ENCODE results near the gene MRM2.

The MRM2 gene

DNA sequence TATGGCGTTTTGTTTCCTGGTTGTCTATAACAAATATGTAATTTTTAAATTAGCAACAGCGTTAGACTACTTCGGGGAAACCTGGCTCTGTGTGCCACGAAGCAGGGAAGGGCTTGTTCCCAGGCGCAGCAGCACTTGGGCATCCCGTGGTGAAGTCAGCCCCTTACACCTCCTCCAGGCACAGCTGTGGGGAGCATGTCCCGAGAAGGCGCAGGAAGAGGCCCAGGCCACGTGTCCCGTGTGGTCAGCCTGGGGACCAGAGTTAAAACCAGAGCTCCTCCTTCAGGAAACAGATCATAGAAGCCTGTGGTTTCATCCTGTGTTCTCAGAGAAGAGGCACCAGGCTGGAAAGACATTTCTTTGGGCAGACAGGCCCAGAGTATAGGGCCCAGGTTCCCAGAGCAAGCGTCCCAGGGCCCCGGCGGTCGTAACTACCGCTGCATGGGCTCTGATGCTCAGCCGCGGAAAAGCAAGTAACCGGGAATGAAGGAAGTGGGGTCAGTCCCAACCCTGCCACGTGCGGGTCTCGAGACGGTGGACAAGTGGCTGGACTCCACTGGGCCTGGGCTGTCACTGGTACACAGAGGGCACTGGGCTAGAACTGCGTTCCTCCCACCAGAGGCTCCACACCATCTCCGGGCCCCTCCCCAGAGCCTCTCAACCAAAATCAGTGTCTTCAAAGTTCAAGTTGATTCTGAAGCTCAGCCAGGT lies 7.1 kb upstream of the MRM2 start:
- no peak for DNase-seq (ENCODE audit: low read depth in 1 of 2, low spot score in 1 of 2)

DNA sequence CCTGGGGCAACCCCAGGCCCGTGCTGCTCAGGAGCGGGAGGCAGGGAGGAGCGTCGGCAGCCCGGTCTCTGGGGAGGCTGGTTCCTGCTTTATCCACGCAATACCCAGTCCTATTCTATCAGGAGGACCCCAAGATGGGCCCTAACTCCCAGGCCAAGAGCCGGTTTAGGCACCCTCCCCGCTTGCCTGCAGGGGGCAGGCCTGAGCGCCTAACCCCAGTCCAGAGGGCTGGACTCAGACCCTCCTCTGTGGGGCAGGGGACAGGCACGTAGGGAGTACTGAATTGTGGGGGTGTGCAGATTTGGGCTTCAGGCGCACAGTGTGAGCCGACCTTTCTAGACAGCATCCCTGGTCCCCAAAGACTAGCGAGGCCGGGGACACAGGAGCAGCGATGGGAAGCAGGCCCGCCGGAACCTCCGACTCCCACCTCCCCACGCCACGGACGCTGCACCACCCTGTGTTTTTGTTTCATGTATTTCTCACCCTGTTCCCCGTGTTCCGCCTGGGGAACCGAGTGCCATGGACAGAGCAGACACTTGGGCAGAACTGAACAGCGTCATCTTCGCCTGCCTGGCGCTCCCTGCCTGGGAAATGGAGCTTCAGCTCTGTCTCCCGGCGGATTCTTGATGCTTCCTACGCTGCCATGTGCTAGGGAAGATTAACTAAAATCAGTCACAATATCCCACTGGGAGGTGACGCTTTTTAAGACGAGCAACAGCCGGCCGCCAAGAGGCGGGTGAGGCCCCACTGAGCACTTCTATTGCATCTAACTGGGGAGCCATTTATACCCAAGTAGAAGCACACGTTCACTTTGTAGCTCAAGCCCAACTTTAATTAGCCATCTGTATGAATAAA lies 5.4 kb upstream of the MRM2 start:
- DNase-seq (ENCODE audit: low read depth in 1 of 2, low spot score in 1 of 2), result peak in 1 of 2 donors; percentile 11

DNA sequence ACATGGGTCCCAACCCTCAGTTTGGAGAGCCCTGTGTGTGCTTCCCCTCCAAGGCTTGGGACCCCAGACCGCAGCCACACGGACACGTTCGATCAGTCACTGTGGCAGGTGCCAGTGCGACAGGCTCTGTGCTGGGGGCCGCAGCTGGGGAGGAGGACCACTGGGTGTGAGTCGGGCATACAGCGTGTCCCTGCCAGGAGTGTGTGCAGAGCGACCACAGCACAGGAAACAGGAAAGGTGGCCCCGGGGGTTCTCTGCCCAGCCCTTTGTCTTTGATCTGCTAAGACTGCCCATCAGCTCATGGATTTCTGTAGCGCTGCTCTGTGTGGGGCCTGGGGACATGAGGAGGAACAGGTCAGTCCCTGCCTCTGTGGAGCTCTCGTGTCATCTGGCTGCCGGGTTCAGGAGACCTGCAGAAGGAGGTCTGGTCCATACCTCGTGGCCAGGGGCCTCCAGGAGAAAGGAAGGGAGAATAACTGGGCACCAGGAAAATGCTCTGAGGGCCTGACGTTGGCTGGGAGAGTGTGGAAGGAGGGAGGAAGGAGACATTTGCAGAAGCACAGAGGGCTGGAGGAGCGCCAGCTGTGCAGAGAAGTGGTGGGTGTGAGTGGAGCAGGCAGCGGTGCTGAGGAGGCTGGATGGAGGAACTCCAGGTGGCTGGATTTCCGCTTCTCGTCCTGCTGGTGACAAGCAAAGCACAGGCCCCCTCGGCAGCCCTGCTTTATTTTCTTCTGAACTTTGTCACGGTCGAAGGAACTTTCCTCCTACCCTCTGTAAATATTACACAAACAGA lies 4.1 kb upstream of the MRM2 start:
- no peak for DNase-seq (ENCODE audit: low read depth in 1 of 2, low spot score in 1 of 2)

DNA sequence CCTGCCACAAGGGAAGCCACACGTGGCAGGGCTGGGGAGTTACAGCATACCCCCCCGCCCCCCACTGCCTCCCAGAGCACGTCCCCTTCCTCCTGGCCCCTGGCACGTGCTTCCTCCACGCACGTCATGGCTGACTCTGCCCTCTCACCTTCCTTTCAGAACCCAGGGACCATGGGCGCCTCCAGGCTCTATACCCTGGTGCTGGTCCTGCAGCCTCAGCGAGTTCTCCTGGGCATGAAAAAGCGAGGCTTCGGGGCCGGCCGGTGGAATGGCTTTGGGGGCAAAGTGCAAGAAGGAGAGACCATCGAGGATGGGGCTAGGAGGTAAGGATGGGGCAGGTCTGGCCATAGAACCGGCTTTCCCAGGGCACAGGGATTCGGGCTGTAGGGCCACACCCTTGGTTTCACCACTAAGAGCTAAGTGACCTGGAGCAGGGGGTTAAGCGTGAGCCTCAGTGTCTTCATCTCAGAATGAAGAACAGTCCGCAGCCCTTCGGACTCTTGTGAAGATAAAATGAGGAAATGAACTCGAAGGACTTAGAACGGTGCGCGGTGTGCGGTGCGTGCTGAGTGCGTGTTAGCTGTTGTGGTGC lies 2.5 kb upstream of the MRM2 start:
- DNase-seq (ENCODE audit: low read depth in 1 of 2, low spot score in 1 of 2), result no peak

DNA sequence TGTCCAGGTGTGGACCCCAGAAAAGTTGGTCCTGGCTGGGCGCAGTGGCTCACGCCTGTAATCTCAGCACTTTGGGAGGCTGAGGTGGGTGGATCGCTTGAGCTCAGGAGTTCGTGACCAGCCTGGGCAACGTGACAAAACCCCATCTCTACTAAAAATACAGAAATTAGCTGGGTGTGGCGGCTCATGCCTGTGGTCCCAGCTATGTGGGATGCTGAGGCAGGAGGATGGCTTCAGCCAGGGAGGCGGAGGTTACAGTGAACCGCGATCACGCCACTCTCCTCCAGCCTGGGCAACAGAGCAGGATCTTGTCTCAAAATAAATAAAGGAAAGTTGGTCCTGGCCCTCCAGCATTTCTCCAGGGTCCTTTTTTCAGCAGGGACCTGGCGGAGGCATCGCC lies 1.5 kb upstream of the MRM2 start:
- DNase-seq (ENCODE audit: low read depth in 1 of 2, low spot score in 1 of 2), result no peak

DNA sequence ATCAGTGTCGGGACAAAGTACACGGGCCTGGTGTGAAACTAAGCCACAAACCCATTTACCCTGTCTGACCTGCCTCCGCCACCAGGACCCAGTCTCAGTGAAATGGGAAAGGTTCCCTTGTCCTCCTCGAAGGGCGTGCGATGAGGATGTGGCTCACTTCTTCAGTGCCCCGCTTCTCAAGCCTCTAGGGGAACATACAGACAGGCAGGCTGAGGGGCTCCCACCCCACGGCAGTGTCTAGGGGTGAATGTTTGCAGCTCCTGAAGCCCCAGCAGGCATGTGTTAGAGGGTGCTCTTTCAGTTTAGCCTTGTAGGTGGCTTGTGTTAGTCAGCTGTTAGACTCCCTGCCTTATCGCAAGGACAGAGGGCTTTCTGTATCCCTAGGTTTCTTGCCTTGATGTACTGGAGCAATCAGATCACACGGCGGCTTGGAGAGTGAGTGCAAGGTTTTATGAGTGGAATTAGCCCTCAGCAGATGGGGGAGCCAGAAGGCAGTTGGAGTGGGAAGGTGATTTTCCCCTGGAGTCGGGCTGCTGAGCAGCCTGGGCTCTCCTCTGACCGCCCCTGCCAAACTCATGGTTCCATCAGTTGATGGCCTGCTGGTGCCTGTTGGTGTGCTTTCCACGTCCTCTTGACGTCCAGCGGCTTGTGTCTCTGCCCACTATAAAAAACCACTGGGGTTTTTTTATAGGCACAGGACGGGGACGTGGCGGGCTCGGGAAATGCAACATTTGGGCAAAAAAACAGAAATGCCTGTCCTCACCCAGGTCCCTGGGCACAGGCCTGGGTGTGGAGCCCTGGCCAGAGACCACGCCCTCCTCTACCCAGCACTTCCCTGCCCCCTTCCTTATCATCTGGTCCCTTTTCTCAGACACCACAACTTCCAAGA lies 780 bp upstream of the MRM2 start:
- no peak for DNase-seq (ENCODE audit: low read depth in 1 of 2, low spot score in 1 of 2)

DNA sequence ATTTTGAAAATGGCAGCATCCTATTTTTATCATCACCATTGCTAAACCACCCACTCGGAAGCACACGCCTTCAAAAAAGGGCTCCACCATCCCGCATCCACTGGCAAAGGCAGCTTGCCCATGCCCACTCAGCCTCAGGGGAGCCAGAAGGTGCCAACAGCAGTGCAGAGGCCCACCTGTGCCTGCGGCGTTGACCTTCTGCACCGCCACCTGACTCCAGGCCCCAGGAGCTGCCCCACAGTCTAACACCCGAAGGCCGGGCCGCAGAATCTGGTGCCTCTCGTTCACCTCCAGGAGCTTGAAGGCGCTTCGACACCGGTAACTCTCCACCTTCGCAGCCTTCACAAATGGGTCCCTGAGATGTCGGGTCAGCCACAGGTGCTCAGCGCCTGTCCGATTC lies 2.8 kb downstream of the MRM2 start:
- DNase-seq (ENCODE audit: low read depth in 1 of 2, low spot score in 1 of 2), result no peak

DNA sequence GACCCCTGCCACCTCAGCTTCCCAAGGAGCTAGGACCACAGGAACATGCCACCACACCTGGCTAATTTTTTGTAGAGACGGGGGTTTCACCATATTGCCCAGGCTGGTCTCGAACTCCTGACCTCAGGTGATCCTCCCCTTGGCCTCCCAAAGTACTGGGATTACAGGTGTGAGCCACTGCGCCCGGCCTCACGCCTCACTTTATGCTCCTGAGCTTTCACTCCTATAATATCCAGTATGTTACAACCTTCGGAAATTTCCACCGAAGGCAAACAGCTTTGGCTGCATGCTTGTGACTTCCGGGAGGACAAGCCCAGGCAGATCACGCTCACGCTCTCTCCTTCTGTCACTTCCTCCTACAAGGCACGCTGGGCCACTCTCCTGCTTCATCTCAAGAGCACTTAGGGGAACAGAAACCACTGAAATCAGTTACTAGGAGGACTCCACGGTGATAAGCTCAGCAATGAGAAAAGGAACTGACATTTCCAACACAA lies 4.8 kb downstream of the MRM2 start:
- DNase-seq (ENCODE audit: low read depth in 1 of 2, low spot score in 1 of 2), result no peak

DNA sequence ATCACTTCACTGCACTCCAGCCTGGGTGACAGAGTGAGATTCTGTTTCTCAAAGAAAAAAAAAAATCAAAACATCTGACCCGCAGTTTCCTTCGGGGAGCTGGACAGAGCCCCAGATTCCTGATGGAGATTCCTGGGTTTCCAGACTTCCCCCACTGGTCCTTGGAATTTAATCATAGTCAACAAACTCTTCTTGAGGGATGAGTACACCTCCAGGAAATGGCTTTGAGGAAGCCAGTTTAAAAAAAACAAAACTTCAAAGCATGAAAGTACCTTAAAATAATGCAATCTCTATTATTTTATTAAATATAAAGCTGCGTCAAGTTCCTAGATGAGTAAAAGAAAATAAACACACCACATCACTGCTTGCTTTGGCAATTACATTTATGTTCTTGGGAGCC lies 8.1 kb downstream of the MRM2 start:
- no peak for DNase-seq (ENCODE audit: low read depth in 1 of 2, low spot score in 1 of 2)

DNA sequence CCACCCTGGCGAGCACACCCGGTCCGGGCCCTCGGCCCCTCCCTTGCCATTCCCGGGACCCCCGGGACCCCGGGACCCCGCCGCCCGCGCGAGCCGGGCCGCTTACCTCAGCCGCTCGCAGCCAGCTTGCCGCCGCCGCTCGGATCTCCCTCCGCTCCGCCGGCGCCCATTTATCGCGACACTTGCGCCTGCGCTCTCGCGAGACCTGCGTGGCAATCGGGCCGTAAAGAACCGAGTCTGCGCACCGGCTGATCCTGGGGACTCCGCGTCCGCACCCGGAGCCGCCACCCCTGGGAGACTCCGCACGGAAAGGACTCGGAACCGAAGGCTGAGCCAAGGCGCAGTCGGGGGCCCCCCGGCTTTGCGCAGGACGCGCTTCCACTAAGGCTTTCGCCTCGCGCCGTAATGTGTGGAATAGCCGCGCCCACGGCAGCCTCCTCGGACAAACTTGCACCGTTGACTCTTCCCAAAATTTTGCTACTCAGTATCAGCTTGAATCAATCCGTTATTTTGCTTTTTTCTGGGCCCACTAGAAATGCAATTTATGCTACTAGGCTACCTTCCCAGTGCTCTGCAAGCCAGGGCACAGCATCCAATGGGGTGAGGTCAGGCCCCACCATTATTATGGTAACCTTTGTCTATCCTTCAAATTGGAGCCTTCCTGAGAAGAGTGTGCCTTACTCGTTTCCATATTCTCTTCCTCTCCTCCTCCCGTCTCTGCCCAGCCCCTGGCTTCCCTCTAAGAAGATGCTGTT lies 9.1 kb downstream of the MRM2 start, which contains the start of gene MAD1L1:
TSS of gene MAD1L1 (minus strand) at position 180 of the 755 bp plus-strand sequence. CDS start 2,812 bp downstream, outside the sequence.
- DNase-seq (ENCODE audit: low read depth in 1 of 2, low spot score in 1 of 2), result peak; percentile 75 to 76

DNA sequence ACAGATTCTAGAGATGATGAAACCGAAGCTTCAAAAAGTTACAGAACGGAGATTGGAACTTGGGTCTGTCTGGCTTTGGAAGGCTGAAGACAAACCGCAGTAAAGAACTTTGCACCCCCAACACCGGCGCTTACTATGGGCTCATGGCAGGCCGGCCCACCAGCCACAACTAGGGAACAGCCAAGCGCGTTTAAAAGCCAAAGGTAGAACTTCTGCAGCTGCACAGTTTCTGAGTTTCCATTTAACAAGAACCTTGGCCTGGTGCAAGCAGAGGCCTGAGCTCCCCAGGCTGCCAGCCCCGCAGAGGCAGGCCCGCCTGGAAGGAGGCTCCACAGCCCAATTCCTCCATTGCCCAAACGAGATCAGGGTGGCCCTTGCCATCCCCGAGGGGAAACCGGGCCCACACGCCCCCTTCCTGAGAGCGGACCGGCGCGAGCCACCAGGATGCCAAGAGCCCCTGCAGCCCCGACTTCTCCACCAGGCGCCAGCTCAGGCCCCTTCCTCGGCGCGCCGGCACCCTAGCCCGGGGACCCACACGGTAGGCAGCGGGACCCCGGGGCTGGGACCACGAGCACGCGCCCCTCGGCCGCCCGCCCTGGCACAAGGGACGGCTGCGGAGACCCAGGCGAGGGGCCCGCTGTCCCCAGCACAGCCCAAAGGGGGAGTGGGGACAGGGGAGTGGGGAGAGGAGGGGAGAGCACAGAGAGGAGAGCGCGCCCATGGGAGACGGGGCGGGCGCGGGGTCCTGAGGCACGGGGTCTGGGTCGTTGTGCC lies 9.8 kb downstream of the MRM2 start:
- DNase-seq (ENCODE audit: low read depth in 1 of 2, low spot score in 1 of 2), result no peak

DNA sequence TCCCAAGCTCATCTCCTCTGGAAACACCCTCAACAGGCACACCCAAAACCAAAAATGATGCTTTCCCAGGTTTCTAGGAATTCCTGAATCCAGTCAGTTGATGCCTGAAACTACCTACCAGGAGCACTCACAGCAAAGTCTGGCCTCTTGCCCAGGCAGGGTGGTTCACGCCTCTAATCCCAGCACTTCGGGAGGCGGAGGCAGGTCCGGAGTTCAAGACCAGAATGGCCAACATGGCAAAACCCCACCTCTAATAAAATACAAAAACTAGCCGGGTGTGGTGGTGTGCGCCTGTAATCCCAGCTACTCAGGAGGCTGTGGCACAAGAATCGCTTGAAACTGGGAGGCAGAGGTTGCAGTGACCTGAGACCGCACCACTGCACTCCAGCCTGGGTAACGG lies 11.1 kb downstream of the MRM2 start:
- no peak for DNase-seq (ENCODE audit: low read depth in 1 of 2, low spot score in 1 of 2)

DNA sequence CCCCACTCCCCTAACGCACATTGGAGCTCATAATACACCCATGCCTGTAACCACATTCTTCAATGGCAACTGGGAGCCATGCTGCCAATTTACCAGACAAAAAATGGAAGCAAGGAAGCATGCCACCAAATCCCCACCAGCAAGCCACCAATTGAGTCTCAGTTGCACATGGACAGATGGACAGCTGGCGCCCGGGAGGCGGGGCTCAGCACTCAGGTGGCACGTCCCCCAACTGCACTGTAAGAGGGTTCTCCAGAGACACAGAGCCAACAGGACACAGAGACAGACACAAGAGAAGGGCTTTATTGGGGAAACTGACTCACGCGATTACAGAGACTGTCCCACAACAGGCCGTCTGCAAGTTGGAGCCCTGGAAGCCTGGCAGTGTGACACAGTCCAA lies 11.8 kb downstream of the MRM2 start:
- DNase-seq (ENCODE audit: low read depth in 1 of 2, low spot score in 1 of 2), result no peak

DNA sequence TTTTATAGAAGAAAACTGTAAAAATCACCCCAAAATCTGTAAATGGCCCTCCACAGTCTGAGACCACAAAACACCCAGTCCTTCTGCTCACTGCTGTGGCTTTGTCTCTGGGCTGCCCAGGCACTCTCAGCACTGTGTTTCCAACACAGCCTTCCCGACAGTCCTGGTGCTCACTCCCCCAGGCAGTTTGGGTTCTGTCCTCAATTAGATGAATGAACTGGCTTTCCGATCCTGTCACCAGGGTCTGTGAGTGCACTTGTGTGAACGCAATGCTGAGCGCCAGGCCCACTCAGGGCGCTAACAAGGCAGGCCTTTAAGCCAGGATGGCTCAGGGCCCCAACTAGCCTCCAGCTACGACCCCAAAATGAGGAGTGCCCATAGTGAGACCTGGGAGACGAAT lies 12.5 kb downstream of the MRM2 start:
- no peak for DNase-seq (ENCODE audit: low read depth in 1 of 2, low spot score in 1 of 2)

DNA sequence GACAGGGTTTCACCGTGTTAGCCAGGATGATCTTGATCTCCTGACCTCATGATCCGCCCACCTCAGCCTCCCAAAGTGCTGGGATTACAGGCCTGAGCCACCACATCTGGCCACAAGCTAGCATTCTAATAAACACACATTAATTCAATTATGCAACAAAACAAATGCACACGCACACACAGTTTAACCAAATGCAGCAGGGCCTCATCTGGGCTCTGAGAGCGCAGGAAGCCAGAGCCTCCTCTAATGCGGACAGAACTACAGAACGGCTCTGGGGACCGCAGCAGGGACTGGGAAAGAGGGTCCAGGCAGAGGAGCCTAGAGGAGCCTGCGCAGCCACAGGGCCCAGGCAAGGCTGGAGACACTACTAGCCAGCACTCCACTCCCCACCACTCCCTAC lies 13.1 kb downstream of the MRM2 start:
- DNase-seq (ENCODE audit: low read depth in 1 of 2, low spot score in 1 of 2), result no peak

DNA sequence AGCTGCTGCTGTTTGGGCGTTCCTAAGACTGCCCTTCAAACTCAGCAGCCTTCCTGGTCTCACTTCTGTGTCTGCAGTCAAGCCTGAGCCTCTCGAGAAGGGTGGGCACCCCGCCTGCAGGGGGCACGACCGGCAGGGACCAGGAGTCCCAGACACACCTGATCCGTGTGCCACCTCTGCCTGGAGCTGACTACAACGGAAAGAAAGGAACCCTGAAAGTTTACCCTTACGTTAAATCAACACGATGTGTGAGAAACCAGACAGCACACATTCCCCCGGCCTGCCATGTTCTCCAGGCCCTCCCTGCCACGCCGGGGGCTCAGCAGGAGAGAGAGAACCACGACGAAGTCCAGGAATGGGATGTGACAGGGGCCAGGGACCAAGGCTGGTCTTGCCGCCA lies 14.3 kb downstream of the MRM2 start:
- DNase-seq (ENCODE audit: low read depth in 1 of 2, low spot score in 1 of 2), result no peak

DNA sequence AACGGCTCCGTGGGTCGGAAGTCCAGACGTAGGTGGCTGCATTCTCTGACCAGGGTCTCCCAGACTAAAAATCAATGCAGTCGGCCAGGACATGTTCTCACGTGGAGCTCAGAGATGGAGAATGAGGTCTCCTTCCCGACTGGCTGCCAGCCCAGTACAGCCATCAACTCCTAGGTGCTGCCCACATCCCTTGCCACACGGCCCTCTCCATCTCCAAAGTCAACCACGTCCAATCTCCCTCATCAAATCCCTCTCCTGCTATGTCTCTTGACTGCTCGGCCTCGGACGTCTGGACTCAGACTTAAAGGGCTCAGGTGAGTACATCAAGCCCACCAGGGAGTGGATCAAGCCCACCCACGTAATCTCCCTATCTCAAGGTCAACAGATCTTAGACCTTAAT lies 16.2 kb downstream of the MRM2 start:
- no peak for DNase-seq (ENCODE audit: low read depth in 1 of 2, low spot score in 1 of 2)

DNA sequence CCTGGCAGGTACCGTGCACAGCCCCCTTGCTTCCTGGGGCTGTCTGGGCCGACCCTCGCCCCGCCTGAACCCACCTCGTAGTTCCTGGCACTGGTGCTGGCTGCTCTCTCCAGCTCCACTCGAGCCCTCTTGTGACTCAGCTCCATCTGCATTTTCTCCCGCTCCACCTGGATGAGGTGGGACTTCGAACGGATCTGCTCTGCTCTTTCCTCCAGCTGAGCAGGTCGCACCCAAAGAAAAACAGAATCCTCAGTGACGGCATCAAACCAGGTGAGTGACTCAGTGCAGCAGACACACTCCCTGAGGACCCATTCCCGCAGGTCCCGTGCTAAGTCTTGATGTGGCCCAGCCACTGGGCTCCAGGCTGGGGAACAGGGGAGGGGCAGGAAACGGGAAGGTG lies 16.7 kb downstream of the MRM2 start:
- no peak for DNase-seq (ENCODE audit: low read depth in 1 of 2, low spot score in 1 of 2)

DNA sequence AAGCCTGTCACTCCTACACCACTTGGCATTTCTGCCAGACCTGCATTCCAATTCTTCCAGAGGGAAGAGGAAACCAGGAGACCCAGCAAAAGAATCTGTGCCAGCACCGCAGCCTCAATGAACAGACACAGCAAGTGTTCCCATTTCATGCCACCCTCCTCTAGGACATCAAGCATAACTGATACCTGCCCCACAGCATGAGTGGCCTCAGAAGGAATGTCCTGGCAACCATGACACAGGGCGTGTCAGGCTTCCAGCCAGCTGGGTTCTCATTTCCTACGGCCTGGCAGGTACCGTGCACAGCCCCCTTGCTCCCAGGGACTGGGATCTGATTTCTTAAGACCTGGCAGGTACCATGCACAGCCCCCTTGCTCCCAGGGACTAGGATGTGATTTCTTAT lies 17.1 kb downstream of the MRM2 start:
- no peak for DNase-seq (ENCODE audit: low read depth in 1 of 2, low spot score in 1 of 2)
